ENCODE data around the gene TXNDC17.
"Not testable (repeated sequence)": the region's sequence is repeated elsewhere in the genome, so short reads cannot be mapped to it uniquely, and the experiment has no call there.

Gene TXNDC17

GRCh38 chr17:6640536-6641246, at the start of gene TXNDC17, which contains the start of gene KIAA0753:
TXNDC17 (plus strand) TSS chr17:6641060; CDS start chr17:6641083, 23 bp downstream.
KIAA0753 (minus strand) TSS chr17:6640711; CDS start chr17:6635103, 5,608 bp downstream.
- DNase-seq, result peak; percentile 36

DNA sequence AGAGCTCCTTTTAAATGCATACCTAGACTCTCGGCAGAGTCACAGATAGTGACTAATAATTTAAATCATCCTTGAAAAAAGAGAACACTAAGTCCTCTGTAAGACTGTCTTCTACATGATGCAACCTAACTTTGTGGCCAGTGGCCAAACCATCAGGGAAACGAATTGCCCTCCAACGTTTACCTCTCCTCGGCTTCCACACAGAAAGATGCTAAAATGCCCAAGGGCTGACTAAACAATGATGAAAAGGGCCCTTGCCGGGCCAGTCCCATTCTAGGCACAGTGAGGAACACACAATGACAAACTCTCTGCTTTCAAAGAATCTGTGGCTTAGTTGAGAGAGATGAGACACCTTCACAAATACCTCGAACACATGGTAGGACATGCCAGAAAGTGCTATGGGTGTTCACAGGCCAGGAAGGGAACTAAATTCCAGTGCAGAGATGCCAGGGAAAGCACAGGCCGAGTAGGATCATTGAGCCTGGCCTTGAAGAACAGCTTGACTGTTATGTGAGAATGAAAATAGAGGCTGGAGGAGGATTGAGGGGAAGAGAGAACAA, 49.2 kb upstream of the TXNDC17 start:
- DNase-seq, result no peak

DNA sequence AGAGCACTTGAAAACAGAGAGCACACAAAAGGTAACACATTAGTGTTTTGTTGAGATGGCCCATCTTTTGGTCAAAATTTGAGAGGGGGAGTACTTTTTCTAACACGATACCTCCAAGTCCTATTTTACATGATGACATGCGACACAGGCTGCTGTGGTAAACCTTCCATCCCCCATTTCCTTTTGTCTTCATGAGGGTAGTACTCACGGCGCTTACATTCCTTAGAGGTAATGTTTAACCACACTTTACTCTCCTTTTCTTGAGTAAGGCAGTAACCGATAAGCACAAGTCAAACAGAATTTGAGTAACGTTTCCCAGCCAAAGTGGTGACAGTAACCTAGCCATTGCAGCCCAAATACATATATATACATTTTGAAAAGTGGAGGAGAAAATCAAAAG, 48.7 kb upstream of the TXNDC17 start:
- DNase-seq, result no peak

DNA sequence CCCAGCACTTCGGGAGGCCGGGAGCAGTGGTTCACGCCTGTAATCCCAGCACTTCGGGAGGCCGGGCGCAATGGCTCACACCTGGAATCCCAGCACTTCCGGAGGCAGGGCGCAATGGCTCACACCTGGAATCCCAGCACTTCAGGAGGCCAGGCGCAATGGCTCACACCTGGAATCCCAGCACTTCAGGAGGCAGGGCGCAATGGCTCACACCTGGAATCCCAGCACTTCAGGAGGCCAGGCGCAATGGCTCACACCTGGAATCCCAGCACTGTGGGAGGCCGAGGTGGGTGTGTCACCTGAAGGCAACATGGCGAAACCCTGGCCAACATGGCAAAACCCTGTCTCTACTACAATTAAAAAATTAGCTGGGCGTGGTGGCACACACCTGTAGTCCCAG, 47.5 kb upstream of the TXNDC17 start:
- not testable (repeated sequence) for DNase-seq

DNA sequence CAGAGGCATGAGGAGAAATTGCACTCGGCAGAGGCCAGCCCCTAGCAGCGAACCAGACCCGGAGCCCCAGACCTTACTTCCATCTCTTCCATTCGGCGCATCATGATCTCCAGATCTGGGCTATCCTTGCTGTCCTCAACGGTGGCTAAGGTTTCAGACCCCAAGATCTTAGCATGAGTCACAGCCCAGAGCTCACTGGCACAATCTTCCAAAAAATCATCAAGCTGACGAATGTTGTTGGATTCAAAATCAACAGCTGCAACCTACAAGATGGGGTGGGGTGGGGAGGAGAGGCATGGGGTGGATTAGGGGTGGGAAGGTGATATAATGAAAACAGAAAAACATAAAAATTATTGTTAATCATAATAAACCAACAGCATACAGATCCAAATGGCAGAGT, 44.8 kb upstream of the TXNDC17 start:
- no peak for DNase-seq

DNA sequence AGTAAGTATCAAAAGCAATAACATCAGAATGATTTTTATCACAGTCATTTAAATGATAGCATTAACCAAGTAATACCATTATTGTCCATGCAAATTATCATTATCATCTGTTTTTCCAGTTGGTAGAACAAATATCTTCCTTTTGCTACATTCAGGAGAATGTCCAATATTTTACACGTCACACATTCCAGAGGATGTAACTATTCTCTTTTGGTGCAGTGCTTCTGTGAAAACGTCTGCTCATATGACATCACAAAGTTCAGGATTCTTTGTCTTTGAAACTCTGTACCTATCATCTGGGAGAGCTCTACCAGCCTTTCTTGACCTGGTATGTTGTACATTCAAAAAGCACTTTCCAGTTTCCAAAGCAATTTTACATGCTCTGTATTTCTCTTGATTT, 44.3 kb upstream of the TXNDC17 start:
- no peak for DNase-seq

DNA sequence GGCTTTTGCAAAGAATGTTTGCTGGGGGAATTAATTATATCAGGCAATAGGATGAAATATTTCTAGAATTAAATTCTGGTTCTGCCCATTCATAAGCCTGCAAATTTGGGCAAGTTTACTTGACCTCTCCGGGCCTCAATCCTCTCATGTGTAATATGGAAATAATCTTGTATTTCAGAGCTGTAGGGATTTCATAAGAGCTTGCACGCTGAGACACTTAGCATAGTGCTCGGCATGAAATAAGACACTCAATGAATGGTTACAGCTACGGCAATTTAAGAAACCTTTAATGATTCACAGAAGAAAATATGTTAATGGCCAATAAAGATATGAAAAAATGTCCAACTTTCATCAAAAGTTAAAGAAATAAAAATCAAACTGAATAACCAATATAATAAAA, 43.9 kb upstream of the TXNDC17 start:
- DNase-seq, result no peak

DNA sequence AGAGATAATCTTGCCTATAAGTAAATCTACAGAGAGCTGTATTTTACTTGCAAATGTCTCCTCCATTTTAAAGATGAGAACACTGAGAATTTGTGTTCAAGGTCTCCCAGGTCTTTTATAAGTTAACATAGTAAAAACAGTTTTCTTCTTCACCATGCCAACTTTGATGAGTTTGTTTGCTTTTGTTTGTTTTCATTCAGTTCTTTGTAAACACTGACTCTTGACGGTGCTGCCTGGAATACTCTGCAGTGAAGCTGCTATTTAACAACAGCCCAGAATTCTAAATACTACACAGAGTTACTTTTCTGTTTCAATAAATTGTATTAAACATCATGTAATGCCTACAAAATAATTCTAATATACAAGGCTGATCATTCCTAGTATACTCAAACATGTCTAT, 43.1 kb upstream of the TXNDC17 start:
- no peak for DNase-seq

DNA sequence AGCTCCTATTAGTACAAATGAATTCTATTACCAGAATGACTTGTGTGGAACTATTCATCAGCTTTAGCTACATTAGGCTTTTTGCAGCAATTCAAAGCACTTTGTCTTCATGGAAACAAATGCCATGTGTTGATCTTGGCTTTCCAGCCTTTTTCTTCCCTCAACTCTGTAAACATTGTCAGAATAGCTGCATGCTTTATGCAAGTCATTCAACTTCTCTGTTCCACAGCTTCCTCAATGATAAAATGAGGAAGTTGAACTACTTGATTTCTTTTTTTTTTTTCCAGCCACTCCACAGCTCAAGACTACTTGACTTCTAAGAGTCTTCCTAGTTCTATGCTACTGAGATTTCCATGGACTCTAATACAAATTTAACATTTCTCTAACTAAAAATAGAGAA, 41.5 kb upstream of the TXNDC17 start:
- no peak for DNase-seq

DNA sequence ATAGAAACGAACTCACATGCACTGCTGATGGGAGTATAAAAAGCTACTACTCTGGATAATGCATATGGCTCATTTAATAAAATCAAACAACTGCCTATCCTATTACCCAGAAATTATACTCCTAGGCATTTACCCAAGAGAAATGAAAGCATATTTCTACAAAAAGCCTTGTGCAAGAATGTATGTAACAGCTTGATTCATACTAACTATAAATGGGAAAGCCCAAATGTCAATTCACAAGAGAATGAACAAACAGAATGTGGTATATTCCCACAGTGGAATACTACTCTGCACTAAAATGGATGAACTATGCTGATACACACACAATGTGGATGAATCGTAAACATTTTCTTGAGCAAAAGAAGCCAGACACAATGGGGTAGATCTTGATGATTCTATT, 38.7 kb upstream of the TXNDC17 start:
- DNase-seq, result no peak

DNA sequence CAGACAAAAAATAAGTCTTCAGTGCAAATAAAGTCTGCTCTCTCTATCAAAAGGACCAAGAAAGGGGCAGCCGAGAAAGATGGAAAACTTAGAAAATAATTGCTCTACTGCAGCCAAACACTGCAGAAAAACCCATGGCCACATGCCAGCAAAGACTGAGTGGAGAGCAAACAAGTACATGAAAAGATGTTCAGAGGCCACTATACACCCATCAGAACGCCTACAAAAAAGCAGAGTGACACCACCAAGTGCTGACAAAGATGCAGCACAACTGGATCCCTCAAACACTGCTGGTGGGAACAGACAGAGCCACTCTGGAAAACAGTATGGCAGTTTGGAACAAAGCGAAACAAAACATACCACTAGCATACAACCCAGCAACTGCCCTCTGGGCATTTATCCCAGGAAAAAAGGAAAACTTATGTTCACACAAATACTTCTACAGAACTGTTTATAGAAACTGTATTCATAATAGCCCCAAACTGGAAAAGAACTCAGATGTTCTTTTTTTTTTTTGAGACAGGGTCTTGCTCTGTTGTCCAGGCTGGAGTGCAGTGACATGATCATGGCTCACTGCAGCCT, 37.0 kb upstream of the TXNDC17 start:
- DNase-seq, result no peak

DNA sequence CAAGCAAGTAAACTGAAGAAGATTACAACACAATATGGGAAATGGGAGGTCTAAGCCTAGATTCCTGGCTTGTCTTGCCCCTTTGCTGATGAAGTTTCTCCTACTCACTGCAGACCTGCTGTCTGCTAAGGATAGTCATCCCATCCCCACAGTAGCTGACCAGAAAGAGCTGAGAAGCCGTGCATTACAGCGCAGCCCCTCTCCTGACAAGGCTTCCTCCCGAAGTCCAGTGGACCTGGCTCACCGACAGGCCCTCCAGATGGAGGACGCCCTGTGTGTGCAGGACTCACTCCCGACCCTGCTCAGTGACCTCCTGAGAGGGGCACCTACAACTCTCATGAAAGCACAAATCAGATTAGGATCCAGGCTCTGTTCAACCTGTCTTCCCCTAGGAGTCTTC, 35.7 kb upstream of the TXNDC17 start:
- no peak for DNase-seq

DNA sequence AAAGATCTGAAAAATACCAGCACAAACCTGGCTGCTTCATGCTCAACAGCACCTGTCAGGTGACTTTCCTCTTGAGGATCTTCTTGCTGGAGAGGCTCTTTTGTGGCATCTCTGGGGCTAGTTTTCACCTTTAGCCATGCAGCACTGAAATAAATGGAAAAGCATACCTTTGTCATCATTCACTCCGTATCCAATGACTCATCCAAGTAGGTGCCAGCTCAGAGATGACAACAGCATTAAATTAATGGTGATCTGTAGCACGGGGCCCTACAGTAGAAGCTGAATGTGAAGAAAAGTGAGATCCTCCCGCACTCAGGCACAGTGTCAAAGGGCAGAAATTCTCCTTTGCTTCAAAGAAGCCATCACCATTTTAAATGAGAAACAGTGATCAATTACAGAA, 32.5 kb upstream of the TXNDC17 start:
- no peak for DNase-seq

- no peak for DNase-seq
These were observed 30.8 kb upstream of the TXNDC17 start for GRCh38 chr17:6610011-6610410.

GRCh38 chr17:6611231-6611630, 29.6 kb upstream of the TXNDC17 start:
- DNase-seq, result no peak

DNA sequence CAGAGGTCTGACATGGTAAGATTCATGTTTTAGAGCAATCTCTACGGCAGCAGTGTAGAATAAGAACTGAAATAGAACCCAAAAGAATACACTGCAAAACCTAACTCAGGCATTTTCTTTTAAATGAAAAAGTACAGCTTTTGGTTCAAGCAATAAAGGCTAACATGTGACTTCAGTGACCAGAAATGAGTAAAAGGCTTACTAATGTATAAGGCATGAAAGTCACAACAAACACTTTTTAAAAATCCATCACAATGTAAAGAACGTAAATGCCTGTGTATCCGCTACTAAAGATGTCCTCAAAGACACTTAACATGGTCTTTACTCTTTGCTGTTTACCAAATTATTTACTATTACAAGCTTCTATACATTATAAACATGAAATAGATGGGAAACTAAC, 16.9 kb upstream of the TXNDC17 start:
- DNase-seq, result no peak

DNA sequence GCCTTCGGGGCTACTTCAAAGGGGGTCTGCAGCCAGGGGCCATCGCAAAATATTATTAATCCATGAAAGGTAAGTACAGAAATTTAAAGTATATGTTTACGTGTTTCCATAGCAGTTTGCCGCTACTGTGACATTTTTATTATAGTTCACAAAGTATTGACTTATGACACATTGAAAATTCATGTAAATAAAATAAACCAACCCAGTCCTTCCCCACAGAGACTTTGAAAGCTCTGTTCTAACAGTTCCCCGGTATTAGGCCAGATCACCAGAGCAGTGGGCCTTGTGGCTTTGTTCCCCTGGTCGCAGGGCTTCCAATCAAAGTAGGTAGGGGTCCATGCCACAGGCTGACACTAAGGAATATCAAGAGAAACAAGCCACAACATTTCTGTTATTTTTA, 14.2 kb upstream of the TXNDC17 start:
- DNase-seq, result no peak

GRCh38 chr17:6627019-6627418, 13.8 kb upstream of the TXNDC17 start:
- no peak for DNase-seq

GRCh38 chr17:6630390-6630789, 10.5 kb upstream of the TXNDC17 start:
- DNase-seq, result no peak

- no peak for DNase-seq
These were observed 8.3 kb upstream of the TXNDC17 start for GRCh38 chr17:6632530-6632929.

- no peak for DNase-seq
These were observed 7.6 kb upstream of the TXNDC17 start for GRCh38 chr17:6633263-6633662.

- no peak for DNase-seq
These were observed 4.8 kb upstream of the TXNDC17 start for GRCh38 chr17:6636105-6636504.

GRCh38 chr17:6636616-6637457, 4.0 kb upstream of the TXNDC17 start:
- DNase-seq, result no peak

- no peak for DNase-seq
These were observed 3.4 kb upstream of the TXNDC17 start for GRCh38 chr17:6637458-6637840.

All from NCI-H2107 (cell line).